Measurements from ENCODE around the gene MEGF10. TPM values are rescaled to one million over a fixed set of nuclear protein-coding genes. Genes with fewer than 3 reads are reported as not detected.
"Not testable (repeated sequence)": the region's sequence is repeated elsewhere in the genome, so short reads cannot be mapped to it uniquely, and the experiment has no call there.

The MEGF10 gene
- total RNA-seq, 2 experiments from 2014 or later: not detected

DNA sequence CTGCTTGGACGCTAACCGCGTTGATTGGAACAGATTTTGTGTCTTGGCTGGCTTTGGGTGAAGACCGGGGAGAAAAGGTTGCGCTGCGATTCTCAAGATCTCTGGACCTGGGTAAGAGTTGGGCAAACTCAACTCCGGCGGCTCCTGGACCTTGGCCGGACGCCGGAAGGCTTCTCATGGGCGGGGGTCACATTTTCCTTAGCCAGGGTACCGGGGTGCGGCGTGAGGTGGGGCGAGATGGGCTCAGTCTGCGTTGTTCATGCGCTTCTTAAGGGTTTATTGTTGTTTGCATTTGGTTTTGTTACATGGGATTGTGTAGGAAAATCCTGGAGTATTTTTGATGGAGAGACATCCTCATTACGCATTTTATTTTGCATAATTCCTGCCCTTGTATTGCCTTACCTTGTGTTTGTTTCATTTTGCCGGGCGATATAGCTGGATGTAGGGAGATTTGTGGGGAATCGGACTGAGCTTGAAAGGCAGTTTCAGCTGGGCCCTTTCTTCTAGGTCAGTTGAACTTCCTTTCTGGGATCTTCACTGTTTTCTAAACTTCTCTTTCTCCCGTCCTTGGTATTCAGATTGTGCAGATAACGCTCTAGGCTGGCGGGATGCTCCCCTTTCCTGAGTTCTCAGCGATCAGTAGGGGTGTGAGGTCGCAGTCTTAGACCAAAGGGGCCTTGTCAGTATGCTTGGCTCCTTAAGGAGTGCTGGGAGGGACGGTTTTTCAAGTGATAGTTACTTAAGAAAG, 524 bp downstream of the MEGF10 start:
- DNase-seq (no peak), ATAC-seq (ENCODE audit: low read depth) (no peak)
- no peak overlapping the region for H3K4me3 Mint-ChIP-seq
- POLR2A ChIA-PET: no interaction called here
- no peaks in the 10 kb centered on the region for H3K9me3 Mint-ChIP-seq
- H3K4me1 Mint-ChIP-seq: peaks cover 9% of the 10 kb centered on the region
- H3K27ac Mint-ChIP-seq: no peak overlapping the region
- no peaks in the 10 kb centered on the region for H3K36me3 Mint-ChIP-seq
- H3K27me3 Mint-ChIP-seq: peaks cover 83% of the 10 kb centered on the region

DNA sequence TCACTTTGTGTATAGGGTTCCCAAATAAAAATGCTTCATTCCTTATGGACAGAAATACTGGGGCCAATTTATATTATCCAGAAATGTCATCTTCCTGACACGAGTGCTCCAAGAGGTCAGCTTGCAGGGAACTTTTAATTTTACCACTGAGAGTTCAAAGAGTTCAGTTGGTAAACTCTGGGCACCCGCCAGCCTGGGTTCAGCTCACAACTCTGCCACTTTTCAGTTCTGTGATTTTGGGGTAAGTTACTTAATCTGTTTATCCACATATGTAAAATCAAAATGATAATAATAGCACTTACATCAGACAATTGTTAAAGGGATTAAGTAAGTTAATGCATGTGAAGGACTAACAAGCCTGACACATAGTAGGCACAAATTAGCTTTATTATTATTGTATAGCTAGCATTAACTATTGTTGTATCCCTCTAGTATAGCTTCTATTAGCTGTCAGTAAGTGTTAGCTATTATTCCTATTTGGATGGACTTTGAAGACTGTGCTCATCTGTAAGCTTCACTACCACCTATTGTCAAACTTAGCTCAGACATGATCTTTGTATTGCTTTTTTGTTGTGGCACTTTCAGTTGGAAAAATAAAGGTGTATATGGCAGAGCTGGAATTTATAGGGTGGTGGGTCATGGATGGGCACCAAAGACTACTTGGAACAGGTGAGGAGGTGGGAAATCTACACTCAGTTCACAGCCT, 1.6 kb downstream of the MEGF10 start:
- Mint-ChIP-seq H3K27me3 (peaks cover 86% of the 10 kb centered on the region), H3K27ac (no peak overlapping the region), H3K4me1 (peaks cover 9% of the 10 kb centered on the region), H3K9me3 (no peaks in the 10 kb centered on the region), H3K36me3 (no peaks in the 10 kb centered on the region), H3K4me3 (no peak overlapping the region)
- no peak for DNase-seq
- POLR2A ChIA-PET: no interaction called here
- ATAC-seq (ENCODE audit: low read depth): no peak

DNA sequence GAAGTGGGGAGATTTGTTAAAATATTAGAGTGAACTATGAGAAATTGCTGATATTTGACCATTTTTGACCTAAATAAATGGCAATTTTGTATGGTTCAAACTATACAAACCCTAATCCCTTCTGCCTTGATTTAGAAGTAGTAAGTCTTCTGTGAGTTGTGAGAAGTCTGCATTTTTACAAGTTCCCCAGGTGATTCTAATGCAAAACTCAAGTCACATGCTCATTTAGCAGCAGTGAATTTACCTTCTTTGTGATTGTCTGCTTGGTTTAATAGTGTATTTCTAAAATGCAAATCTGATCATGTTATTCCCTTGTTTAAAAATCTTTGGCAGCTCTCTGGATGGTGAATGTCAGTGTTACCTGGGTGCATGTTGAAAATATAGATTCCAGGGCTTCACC, 2.8 kb downstream of the MEGF10 start:
- POLR2A ChIA-PET: no interaction called here
- peaks cover 9% of the 10 kb centered on the region for H3K4me1 Mint-ChIP-seq
- no peak for DNase-seq
- H3K36me3 Mint-ChIP-seq: no peaks in the 10 kb centered on the region
- peaks cover 86% of the 10 kb centered on the region for H3K27me3 Mint-ChIP-seq
- ATAC-seq (ENCODE audit: low read depth): no peak
- no peaks in the 10 kb centered on the region for H3K9me3 Mint-ChIP-seq
- no peak overlapping the region for H3K4me3 Mint-ChIP-seq
- no peak overlapping the region for H3K27ac Mint-ChIP-seq

DNA sequence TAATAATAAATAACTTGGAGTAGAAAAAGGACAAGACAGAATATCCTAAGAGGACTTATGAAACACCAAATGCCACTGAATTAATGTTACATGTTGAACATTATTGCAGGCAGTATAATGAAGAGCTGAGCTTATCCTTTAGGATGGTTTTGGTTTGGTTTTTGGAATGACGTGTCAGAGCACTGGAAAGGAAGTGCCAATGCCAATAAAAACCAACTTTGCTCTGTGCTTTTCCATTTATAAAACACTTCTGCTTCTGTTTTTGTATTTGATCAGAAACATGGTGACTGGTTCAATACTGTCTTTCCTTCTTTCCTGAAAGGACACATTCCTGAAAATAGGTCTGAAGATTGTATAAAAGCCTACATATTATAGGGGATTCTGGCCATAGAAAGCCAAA, 4.2 kb downstream of the MEGF10 start:
- Mint-ChIP-seq H3K4me1 (peaks cover 6% of the 10 kb centered on the region), H3K27ac (no peak overlapping the region), H3K9me3 (no peaks in the 10 kb centered on the region), H3K27me3 (peaks cover 72% of the 10 kb centered on the region), H3K36me3 (no peaks in the 10 kb centered on the region), H3K4me3 (no peak overlapping the region)
- POLR2A ChIA-PET: no interaction called here
- ATAC-seq (ENCODE audit: low read depth) (no peak), DNase-seq (no peak)

DNA sequence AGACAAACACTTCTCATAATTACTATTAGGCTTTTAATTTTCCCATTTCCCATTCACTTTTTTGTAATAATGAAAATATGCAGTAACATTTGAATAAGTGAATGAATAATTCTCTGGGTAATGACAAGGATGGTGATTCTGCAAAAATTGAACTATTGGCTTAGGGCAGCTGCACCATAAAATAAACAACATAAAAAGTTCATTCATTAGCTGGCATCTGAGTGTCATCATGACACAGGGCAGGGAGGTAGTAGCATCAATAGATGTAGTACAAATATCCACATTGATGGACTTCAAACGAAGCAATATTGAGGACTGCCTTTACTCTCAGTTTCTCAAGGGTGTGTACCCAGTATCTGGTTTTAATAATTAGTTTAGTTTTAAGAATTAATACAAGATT, 4.9 kb downstream of the MEGF10 start:
- H3K27me3 Mint-ChIP-seq: peaks cover 66% of the 10 kb centered on the region
- POLR2A ChIA-PET: no interaction called here
- no peak overlapping the region for H3K4me3 Mint-ChIP-seq
- peaks cover 3% of the 10 kb centered on the region for H3K4me1 Mint-ChIP-seq
- no peaks in the 10 kb centered on the region for H3K36me3 Mint-ChIP-seq
- H3K27ac Mint-ChIP-seq: no peak overlapping the region
- ATAC-seq (ENCODE audit: low read depth): no peak
- H3K9me3 Mint-ChIP-seq: no peaks in the 10 kb centered on the region
- DNase-seq: no peak

DNA sequence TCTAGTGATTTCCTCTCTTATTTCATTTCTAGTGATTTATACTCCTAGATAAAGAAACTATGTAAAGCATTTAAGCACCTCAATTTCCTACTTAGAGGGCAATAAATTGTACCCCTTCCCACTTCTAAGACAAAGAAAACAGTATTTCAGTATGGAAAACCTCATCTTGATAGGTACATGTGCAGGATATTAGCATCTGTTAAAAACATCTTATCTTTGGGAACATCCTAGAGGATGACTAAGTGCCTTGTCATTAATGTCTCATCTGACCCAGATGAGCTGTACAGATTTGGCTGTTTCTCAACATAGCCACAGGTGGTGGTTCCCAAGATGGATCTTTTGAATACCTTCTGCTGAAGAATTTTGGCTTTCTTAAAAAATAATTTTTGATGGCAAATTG, 5.7 kb downstream of the MEGF10 start:
- Mint-ChIP-seq H3K9me3 (no peaks in the 10 kb centered on the region), H3K27me3 (peaks cover 60% of the 10 kb centered on the region), H3K4me3 (no peak overlapping the region), H3K4me1 (no peaks in the 10 kb centered on the region), H3K36me3 (no peaks in the 10 kb centered on the region), H3K27ac (no peak overlapping the region)
- ATAC-seq (ENCODE audit: low read depth) (no peak), DNase-seq (no peak)
- POLR2A ChIA-PET: no interaction called here

DNA sequence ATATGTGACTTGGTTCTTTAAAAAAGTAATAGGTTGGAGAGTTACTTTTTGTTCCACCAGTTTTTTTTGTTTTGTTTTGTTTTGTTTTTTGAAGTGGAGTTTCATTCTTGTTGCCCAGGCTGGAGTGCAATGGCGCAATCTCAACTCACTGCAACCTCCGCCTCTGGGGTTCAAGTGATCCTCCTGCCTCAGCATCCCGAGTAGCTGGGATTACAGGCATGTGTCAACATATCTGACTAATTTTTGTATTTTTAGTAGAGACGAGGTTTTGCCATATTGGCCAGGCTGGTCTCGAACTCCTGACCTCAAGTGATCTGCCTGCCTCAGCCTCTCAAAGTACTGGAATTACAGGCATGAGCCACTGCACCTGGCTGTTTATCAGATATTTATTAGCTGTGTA, 6.3 kb downstream of the MEGF10 start:
- H3K36me3 Mint-ChIP-seq: not testable (repeated sequence)

GRCh38 chr5:127297348-127298035, 6.9 kb downstream of the MEGF10 start:
- no peak for DNase-seq
- H3K27me3 Mint-ChIP-seq: peaks cover 48% of the 10 kb centered on the region
- POLR2A ChIA-PET: no interaction called here
- no peak overlapping the region for H3K27ac Mint-ChIP-seq
- no peaks in the 10 kb centered on the region for H3K36me3 Mint-ChIP-seq
- H3K9me3 Mint-ChIP-seq: no peaks in the 10 kb centered on the region
- no peak for ATAC-seq (ENCODE audit: low read depth)
- H3K4me1 Mint-ChIP-seq: no peaks in the 10 kb centered on the region
- no peak overlapping the region for H3K4me3 Mint-ChIP-seq

More for the DNA sequence above, 6.3 kb downstream of the MEGF10 start:
- H3K27me3 Mint-ChIP-seq: peaks cover 54% of the 10 kb centered on the region
- DNase-seq; H3K4me3 Mint-ChIP-seq; POLR2A ChIA-PET; ATAC-seq (ENCODE audit: low read depth); H3K4me1 Mint-ChIP-seq; H3K27ac Mint-ChIP-seq; H3K9me3 Mint-ChIP-seq: not testable (repeated sequence)

DNA sequence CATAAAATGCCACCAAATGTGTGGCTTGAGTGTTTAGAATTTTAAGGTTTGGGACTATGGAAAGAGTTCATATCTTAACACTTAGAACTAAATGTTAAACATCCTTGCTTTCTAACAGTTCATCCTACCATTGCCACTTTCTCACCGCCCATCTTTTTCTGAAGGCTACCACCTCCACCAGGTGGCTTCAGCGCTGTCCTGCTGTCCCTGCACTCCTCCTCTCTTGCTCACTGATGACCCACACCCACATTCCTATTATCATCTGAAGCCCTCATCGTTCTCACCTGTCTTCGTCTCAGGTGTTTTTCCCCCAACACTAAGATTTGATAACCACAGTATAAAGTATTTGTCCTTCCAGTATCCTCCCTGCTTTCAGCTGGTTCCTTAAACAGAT, 7.4 kb downstream of the MEGF10 start:
- POLR2A ChIA-PET: no interaction called here
- Mint-ChIP-seq H3K4me1 (no peaks in the 10 kb centered on the region), H3K27me3 (peaks cover 44% of the 10 kb centered on the region), H3K4me3 (no peak overlapping the region), H3K36me3 (no peaks in the 10 kb centered on the region), H3K27ac (no peak overlapping the region), H3K9me3 (no peaks in the 10 kb centered on the region)
- DNase-seq (no peak), ATAC-seq (ENCODE audit: low read depth) (no peak)

GRCh38 chr5:127298656-127299055, 8.1 kb downstream of the MEGF10 start:
- DNase-seq (no peak), ATAC-seq (ENCODE audit: low read depth) (no peak)
- Mint-ChIP-seq H3K4me1 (no peaks in the 10 kb centered on the region), H3K4me3 (no peak overlapping the region), H3K9me3 (no peaks in the 10 kb centered on the region), H3K36me3 (no peaks in the 10 kb centered on the region), H3K27me3 (peaks cover 38% of the 10 kb centered on the region), H3K27ac (no peak overlapping the region)
- POLR2A ChIA-PET: no interaction called here

GRCh38 chr5:127299678-127300077, 9.1 kb downstream of the MEGF10 start:
- Mint-ChIP-seq H3K27me3 (peaks cover 31% of the 10 kb centered on the region), H3K4me1 (no peaks in the 10 kb centered on the region), H3K36me3 (no peaks in the 10 kb centered on the region), H3K9me3 (no peaks in the 10 kb centered on the region), H3K27ac (no peak overlapping the region), H3K4me3 (no peak overlapping the region)
- ATAC-seq (ENCODE audit: low read depth) (no peak), DNase-seq (no peak)
- POLR2A ChIA-PET: no interaction called here

- H3K4me3 Mint-ChIP-seq: no peak overlapping the region
- POLR2A ChIA-PET: no interaction called here
- ATAC-seq (ENCODE audit: low read depth): no peak
- H3K27me3 Mint-ChIP-seq: peaks cover 8% of the 10 kb centered on the region
- H3K27ac Mint-ChIP-seq: no peak overlapping the region
- DNase-seq: no peak
- no peaks in the 10 kb centered on the region for H3K36me3 Mint-ChIP-seq
- H3K4me1 Mint-ChIP-seq: no peaks in the 10 kb centered on the region
- H3K9me3 Mint-ChIP-seq: no peaks in the 10 kb centered on the region
These were observed 11.9 kb downstream of the MEGF10 start for GRCh38 chr5:127302509-127302908.

DNA sequence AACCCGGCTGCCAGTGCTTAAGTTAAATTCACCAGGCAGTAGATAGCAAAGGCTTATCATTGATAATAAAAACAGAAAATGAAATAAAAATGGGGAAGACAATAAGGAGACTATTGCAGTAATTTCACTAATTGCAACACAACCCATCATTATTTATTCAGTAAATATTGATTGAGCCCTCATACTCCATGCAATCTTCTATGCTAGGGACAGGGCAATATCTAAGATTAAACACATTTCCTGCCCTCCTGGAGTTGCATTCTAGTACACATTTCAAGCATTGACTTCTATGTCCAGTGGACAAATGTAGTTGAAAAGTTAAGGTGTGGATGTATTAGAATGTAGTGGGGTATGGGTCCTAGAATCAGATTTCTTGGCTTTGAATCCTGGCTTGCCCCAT, 12.8 kb downstream of the MEGF10 start:
- Mint-ChIP-seq H3K27me3 (peaks cover 3% of the 10 kb centered on the region), H3K9me3 (no peaks in the 10 kb centered on the region), H3K27ac (no peak overlapping the region), H3K4me1 (no peaks in the 10 kb centered on the region), H3K36me3 (no peaks in the 10 kb centered on the region), H3K4me3 (no peak overlapping the region)
- no peak for ATAC-seq (ENCODE audit: low read depth)
- no peak for DNase-seq
- POLR2A ChIA-PET: no interaction called here

DNA sequence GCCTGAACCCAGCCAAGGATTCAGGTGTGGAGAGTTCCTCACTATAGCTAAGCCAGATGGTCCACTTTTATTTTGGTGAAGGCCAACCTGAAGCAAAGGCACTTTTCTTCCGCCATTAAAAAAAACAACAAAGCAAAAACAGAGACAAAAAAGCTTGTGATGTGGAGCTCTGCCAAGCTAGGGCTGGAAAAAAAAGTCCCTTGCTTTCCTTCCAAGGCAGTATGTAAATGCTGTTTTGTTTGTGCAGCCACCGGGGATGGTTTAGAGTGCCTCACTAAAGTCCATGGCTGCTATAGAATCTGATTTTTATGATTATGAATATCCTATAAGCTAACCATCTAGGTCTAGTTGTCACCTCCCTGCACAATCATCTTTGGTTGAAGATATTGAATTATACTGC, 14.9 kb downstream of the MEGF10 start:
- Mint-ChIP-seq H3K27me3 (peaks cover 9% of the 10 kb centered on the region), H3K4me1 (no peaks in the 10 kb centered on the region), H3K36me3 (no peaks in the 10 kb centered on the region), H3K4me3 (no peak overlapping the region), H3K27ac (no peak overlapping the region), H3K9me3 (no peaks in the 10 kb centered on the region)
- POLR2A ChIA-PET: no interaction called here
- DNase-seq (no peak), ATAC-seq (ENCODE audit: low read depth) (no peak)
